ENCODE results near the gene LY6G6C. TPM values are rescaled to one million over a fixed set of nuclear protein-coding genes. Genes with fewer than 3 reads are reported as not detected.

The LY6G6C gene
- total RNA-seq, 1 donor from 2014 or later = not detected

- TF ChIP-seq CTCF (IDR thresholded peaks at IDR 0.05) = no peak
- peaks cover 26 to 36% of the 10 kb centered on the region in 2 donors for H3K4me1 ChIP-seq
Measured at GRCh38 chr6:31732029-31732428, 10.5 kb upstream of the LY6G6C start.

GRCh38 chr6:31730631-31731086 lies 9.1 kb upstream of the LY6G6C start:
- no peak for TF ChIP-seq CTCF (IDR thresholded peaks at IDR 0.05)
- Histone ChIP-seq H3K9me3 (no peaks in the 10 kb centered on the region), H3K27me3 (no peaks in the 10 kb centered on the region), H3K4me3 (peak overlapping the region; percentile 69 to 96), H3K36me3 (peaks cover 52 to 58% of the 10 kb centered on the region in 2 donors), H3K4me1 (peaks cover 22 to 32% of the 10 kb centered on the region in 2 donors), H3K27ac (peak overlapping the region; percentile 95 to 99)
- intact Hi-C loops (cut with DNase I) = loop anchor here (5.0 to 10.0 kb wide), 2 partner anchors 183 to 424 kb away; partner anchors contain the start of genes ATP6V1G2, NFKBIL1, PPT2 and PRRT1
- DNase-seq (ENCODE audit: low spot score in 2 of 2) = no peak

More at GRCh38 chr6:31732029-31732428, 10.5 kb upstream of the LY6G6C start:
- intact Hi-C loops (cut with DNase I) = loop anchor here (5.0 to 10.0 kb wide), 2 partner anchors 185 to 423 kb away; partner anchors contain the start of genes ATP6V1G2, NFKBIL1, PPT2 and PRRT1
- DNase-seq (ENCODE audit: low spot score in 2 of 2) = no peak
- Histone ChIP-seq H3K9me3 (no peaks in the 10 kb centered on the region), H3K4me3 (no peak overlapping the region), H3K27me3 (no peaks in the 10 kb centered on the region), H3K27ac (no peak overlapping the region), H3K36me3 (peaks cover 40 to 44% of the 10 kb centered on the region in 2 donors)

GRCh38 chr6:31729979-31730630 lies 8.6 kb upstream of the LY6G6C start:
- H3K27me3 ChIP-seq = no peaks in the 10 kb centered on the region
- peak overlapping the region; percentile 95 to 99 for H3K27ac ChIP-seq
- peak overlapping the region; percentile 69 to 96 for H3K4me3 ChIP-seq
- TF ChIP-seq CTCF (IDR thresholded peaks at IDR 0.05) = peak in 1 of 3 experiments; percentile 15
- H3K9me3 ChIP-seq = no peaks in the 10 kb centered on the region
- H3K36me3 ChIP-seq = peaks cover 52 to 58% of the 10 kb centered on the region in 2 donors
- peak; percentile 65 to 94 for DNase-seq (ENCODE audit: low spot score in 2 of 2)
- intact Hi-C loops (cut with DNase I) = loop anchor here (1.0 to 10.0 kb wide), 8 partner anchors 9 to 425 kb away; partner anchors contain the start of genes ABHD16A, ATP6V1G2, CSNK2B and LY6G5C
- H3K4me1 ChIP-seq = peaks cover 22 to 32% of the 10 kb centered on the region in 2 donors

GRCh38 chr6:31729515-31729978 lies 8.0 kb upstream of the LY6G6C start:
- intact Hi-C loops (cut with DNase I) = loop anchor here (1.0 to 2.0 kb wide), 6 partner anchors 10 to 216 kb away; partner anchors contain the start of genes ABHD16A, CSNK2B, LY6G5C and VARS1
- Histone ChIP-seq H3K27ac (peak overlapping the region; percentile 95 to 99), H3K9me3 (no peaks in the 10 kb centered on the region), H3K27me3 (no peaks in the 10 kb centered on the region), H3K36me3 (peaks cover 52 to 58% of the 10 kb centered on the region in 2 donors), H3K4me1 (peaks cover 22 to 31% of the 10 kb centered on the region in 2 donors), H3K4me3 (peak overlapping the region; percentile 69 to 96)
- peak in 1 of 3 experiments; percentile 68 for TF ChIP-seq CTCF (IDR thresholded peaks at IDR 0.05)
- peak; percentile 83 to 96 for DNase-seq (ENCODE audit: low spot score in 2 of 2)

GRCh38 chr6:31728767-31729514 lies 7.4 kb upstream of the LY6G6C start, which contains the start of gene DDAH2:
DDAH2 (minus strand) TSS chr6:31729299; CDS start chr6:31729161, 138 bp downstream.
- peaks cover 16 to 25% of the 10 kb centered on the region in 2 donors for H3K4me1 ChIP-seq
- peak within 1 kb of the TSS; percentile 95 to 99 for H3K27ac ChIP-seq
- intact Hi-C loops (cut with DNase I) = loop anchor here (1.0 to 2.0 kb wide), 6 partner anchors 10 to 216 kb away; partner anchors contain the start of genes ABHD16A, CSNK2B, LY6G5C and VARS1
- peak in 2 of 3 experiments; percentile 62 for TF ChIP-seq CTCF (IDR thresholded peaks at IDR 0.05)
- peak within 1 kb of the TSS; percentile 69 to 96 for H3K4me3 ChIP-seq
- peaks cover 52 to 56% of the 10 kb centered on the region in 2 donors for H3K36me3 ChIP-seq
- H3K27me3 ChIP-seq = no peaks in the 10 kb centered on the region
- H3K9me3 ChIP-seq = no peaks in the 10 kb centered on the region
- DNase-seq (ENCODE audit: low spot score in 2 of 2) = no peak
